ENCODE data around the gene USP40.
"Not testable (repeated sequence)": the region's sequence is repeated elsewhere in the genome, so short reads cannot be mapped to it uniquely, and the experiment has no call there.

Gene USP40

GRCh38 chr2:233566141-233566956 lies at the start of gene USP40:
Gene USP40 (minus strand): TSS chr2:233566782. CDS start chr2:233565554, 1,228 bp downstream.
- DNase-seq (ENCODE audit: low read depth, low spot score): peak; percentile 96

- no peak for DNase-seq (ENCODE audit: low read depth, low spot score)
These were observed 44.7 kb upstream of the USP40 start for GRCh38 chr2:233611284-233611683.

GRCh38 chr2:233605680-233606079 lies 39.1 kb upstream of the USP40 start:
- DNase-seq (ENCODE audit: low read depth, low spot score): no peak

GRCh38 chr2:233604826-233605225 lies 38.2 kb upstream of the USP40 start:
- DNase-seq (ENCODE audit: low read depth, low spot score): no peak

GRCh38 chr2:233603520-233603919 lies 36.9 kb upstream of the USP40 start:
- no peak for DNase-seq (ENCODE audit: low read depth, low spot score)

- no peak for DNase-seq (ENCODE audit: low read depth, low spot score)
These were observed 35.5 kb upstream of the USP40 start for GRCh38 chr2:233602076-233602475.

GRCh38 chr2:233600386-233600785 lies 33.8 kb upstream of the USP40 start:
- DNase-seq (ENCODE audit: low read depth, low spot score): no peak

GRCh38 chr2:233598952-233599351 lies 32.4 kb upstream of the USP40 start:
- DNase-seq (ENCODE audit: low read depth, low spot score): no peak

GRCh38 chr2:233597522-233597921 lies 30.9 kb upstream of the USP40 start:
- DNase-seq (ENCODE audit: low read depth, low spot score): no peak

GRCh38 chr2:233593201-233593600 lies 26.6 kb upstream of the USP40 start:
- no peak for DNase-seq (ENCODE audit: low read depth, low spot score)

GRCh38 chr2:233592706-233593105 lies 26.1 kb upstream of the USP40 start:
- DNase-seq (ENCODE audit: low read depth, low spot score): not testable (repeated sequence)

- DNase-seq (ENCODE audit: low read depth, low spot score): no peak
These were observed 21.8 kb upstream of the USP40 start for GRCh38 chr2:233588400-233588799.

GRCh38 chr2:233584210-233584609 lies 17.6 kb upstream of the USP40 start:
- no peak for DNase-seq (ENCODE audit: low read depth, low spot score)

GRCh38 chr2:233583217-233583965 lies 16.8 kb upstream of the USP40 start:
- peak; percentile 32 for DNase-seq (ENCODE audit: low read depth, low spot score)

- not testable (repeated sequence) for DNase-seq (ENCODE audit: low read depth, low spot score)
These were observed 10.8 kb upstream of the USP40 start for GRCh38 chr2:233577341-233577740.

- no peak for DNase-seq (ENCODE audit: low read depth, low spot score)
These were observed 5.9 kb upstream of the USP40 start for GRCh38 chr2:233572468-233572867.

GRCh38 chr2:233571462-233571861 lies 4.9 kb upstream of the USP40 start:
- DNase-seq (ENCODE audit: low read depth, low spot score): no peak

GRCh38 chr2:233571001-233571400 lies 4.4 kb upstream of the USP40 start:
- no peak for DNase-seq (ENCODE audit: low read depth, low spot score)

- DNase-seq (ENCODE audit: low read depth, low spot score): no peak
These were observed 869 bp downstream of the USP40 start for GRCh38 chr2:233565685-233566140.

GRCh38 chr2:233563663-233564430 lies 2.7 kb downstream of the USP40 start:
- DNase-seq (ENCODE audit: low read depth, low spot score): no peak

GRCh38 chr2:233556881-233557736 lies 9.5 kb downstream of the USP40 start:
- no peak for DNase-seq (ENCODE audit: low read depth, low spot score)

Data from ELF-1 (cell line).